GM19467 (cell line): ENCODE measurements around the gene UBB.

Experiments used
- ATAC-seq: cut with Tn5 transposase; IDR thresholded peaks from one replicate; pipeline ENCODE4 v1.9.1; 2021; ENCODE audit warnings: mild to moderate bottlenecking, moderate library complexity; ENCODE audit not compliant: unreplicated experiment

UBB gene

GRCh38 chr17:16417399-16417798 lies 36.5 kb downstream of the UBB start:
- no peak for ATAC-seq

- ATAC-seq: no peak
Observed at GRCh38 chr17:16417896-16418684, 37.2 kb downstream of the UBB start.

GRCh38 chr17:16418685-16419068 lies 37.8 kb downstream of the UBB start:
- no peak for ATAC-seq

- ATAC-seq: no peak
Observed at GRCh38 chr17:16419074-16419928, 38.4 kb downstream of the UBB start.

- ATAC-seq: no peak
Observed at GRCh38 chr17:16419929-16420271, 39.0 kb downstream of the UBB start.

- no peak for ATAC-seq
Observed at GRCh38 chr17:16422416-16422815, 41.5 kb downstream of the UBB start.

GRCh38 chr17:16423226-16423872 lies 42.5 kb downstream of the UBB start:
- no peak for ATAC-seq

GRCh38 chr17:16425202-16425601 lies 44.3 kb downstream of the UBB start:
- no peak for ATAC-seq

- no peak for ATAC-seq
Observed at GRCh38 chr17:16425698-16426659, 45.1 kb downstream of the UBB start.

- no peak for ATAC-seq
Observed at GRCh38 chr17:16427020-16427419, 46.1 kb downstream of the UBB start.

GRCh38 chr17:16428098-16428882 lies 47.4 kb downstream of the UBB start:
- no peak for ATAC-seq

- no peak for ATAC-seq
Observed at GRCh38 chr17:16429083-16429482, 48.2 kb downstream of the UBB start.

GRCh38 chr17:16430650-16431049 lies 49.8 kb downstream of the UBB start:
- no peak for ATAC-seq

GRCh38 chr17:16432017-16432416 lies 51.1 kb downstream of the UBB start:
- ATAC-seq: no peak
